Loucy (cell line): Measurements from ENCODE around the gene SERPINE3.

Experiments
- CTCF ChIP-seq: fragments of 200-600 bp; sonication (generic); conservative IDR thresholded peaks from 2 replicates; pipeline ENCODE4 v1.5.1; 2014; ENCODE audit warnings: mild to moderate bottlenecking, antibody characterized with exemption, low read length
- EZH2phosphoT487 ChIP-seq: fragments of 200-600 bp; IDR thresholded peaks from 2 replicates; pipeline ENCODE4 v1.6.1; 2018; ENCODE audit warnings: antibody characterized with exemption, mild to moderate bottlenecking, moderate library complexity, borderline replicate concordance

DNA sequence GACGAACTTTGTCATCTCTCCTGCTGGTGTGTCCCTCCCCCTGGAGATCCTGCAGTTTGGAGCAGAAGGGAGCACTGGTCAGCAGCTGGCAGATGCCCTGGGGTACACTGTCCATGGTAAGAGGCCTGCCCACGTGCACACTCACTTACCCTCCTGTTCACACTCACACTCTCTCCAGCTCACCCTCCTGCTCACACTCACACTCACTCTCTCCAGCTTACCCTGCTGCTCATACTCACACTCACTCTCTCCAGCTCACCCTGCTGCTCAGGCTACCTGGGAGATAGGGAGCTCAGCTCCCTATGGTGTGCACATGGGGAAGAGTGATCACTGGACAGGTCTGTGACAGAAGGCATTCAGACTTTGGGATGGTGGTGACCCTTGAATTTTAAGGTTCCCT is 1.7 kb downstream of the SERPINE3 start:
- TF ChIP-seq CTCF (no peak), EZH2phosphoT487 (no peak)
